Renal cortex interstitium (tissue), 11 donors: Measurements from ENCODE around the gene PDCL3. TPM values are rescaled to one million over a fixed set of nuclear protein-coding genes. Genes with fewer than 3 reads are reported as not detected.

Experiments used
- DNase-seq, 11 donors: peaks; one replicate each; pipeline ENCODE4 v3.0.0-alpha.2; 2013; ENCODE audit warnings: low read depth in 9 of 11, low spot score in 4 of 11; ENCODE audit errors: extremely low read depth in 1 of 11
- polyA plus RNA-seq, 3 donors: library from polyadenylated mRNA; unstranded; fragments of 120-200 nt; gene quantifications; one replicate each; pipeline ENCODE4 v1.2.1, GENCODE V29; 2013; ENCODE audit not compliant: insufficient read length in 3 of 3

The PDCL3 gene
- polyA plus RNA-seq, 3 donors: 25.6 to 37.4 (median 34.9) TPM

- DNase-seq: no peak
These were observed 60.4 kb downstream of the PDCL3 start for GRCh38 chr2:100623033-100623715.

- no peak for DNase-seq
These were observed 61.1 kb downstream of the PDCL3 start for GRCh38 chr2:100623930-100624329.

- DNase-seq: no peak
These were observed 61.7 kb downstream of the PDCL3 start for GRCh38 chr2:100624536-100624935.

- DNase-seq: no peak
These were observed 62.9 kb downstream of the PDCL3 start for GRCh38 chr2:100625717-100626116.

Other genes with a start within 250 kb of the PDCL3 start
- gene LONRF2, start 240.5 kb upstream of the PDCL3 start, polyA plus RNA-seq: 1 to 10 TPM; 2.5 to 4.6 (median 2.8) TPM
- 10 to 100 TPM; 18.1 to 23.2 (median 22.4) TPM for gene CHST10, start 145.3 kb upstream of the PDCL3 start, polyA plus RNA-seq
- gene NMS, start 92.5 kb upstream of the PDCL3 start, polyA plus RNA-seq: not detected